IPS DF 4.7 (cell line): ENCODE measurements around the gene CFAP161.

Experiments used
- DNase-seq: peaks from one replicate; pipeline ENCODE4 v3.0.0-alpha.2; 2013; ENCODE audit warnings: low spot score; ENCODE audit errors: extremely low read depth

The CFAP161 gene

DNA sequence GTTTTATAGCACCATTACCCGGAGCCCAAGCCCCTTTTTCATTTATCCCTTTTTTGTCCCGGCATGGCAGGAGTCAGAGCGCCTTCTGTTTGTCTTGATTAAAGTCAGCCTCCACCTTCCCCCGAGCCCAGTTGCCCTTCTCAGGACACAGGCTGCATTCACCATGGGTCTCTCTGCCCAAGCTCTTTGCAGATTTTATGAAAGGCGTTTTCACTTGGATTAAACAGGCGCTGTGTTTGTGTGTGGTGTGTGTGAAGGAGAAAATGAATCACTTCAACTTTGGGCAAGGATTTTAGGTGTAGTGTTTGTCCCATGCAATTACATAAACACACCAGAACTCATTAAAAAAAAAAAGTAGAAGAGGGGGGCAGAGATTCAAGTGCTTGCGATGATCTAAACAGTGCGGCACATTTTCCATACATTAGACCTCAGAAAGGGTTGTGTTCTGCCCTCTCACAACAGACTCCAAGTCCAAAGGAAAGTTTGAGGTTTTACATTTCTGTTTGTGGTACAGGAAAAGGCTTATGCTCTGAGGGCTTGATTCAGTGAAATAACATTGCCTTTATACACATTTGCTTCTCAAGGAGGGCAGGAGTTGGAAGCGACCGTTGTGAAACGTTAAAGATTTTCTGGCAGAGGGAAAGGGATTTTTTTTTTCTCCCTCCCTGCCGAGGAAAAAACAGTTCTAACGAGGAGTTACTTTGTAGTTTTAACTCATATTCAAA, 48.1 kb downstream of the CFAP161 start:
- DNase-seq: no peak

DNA sequence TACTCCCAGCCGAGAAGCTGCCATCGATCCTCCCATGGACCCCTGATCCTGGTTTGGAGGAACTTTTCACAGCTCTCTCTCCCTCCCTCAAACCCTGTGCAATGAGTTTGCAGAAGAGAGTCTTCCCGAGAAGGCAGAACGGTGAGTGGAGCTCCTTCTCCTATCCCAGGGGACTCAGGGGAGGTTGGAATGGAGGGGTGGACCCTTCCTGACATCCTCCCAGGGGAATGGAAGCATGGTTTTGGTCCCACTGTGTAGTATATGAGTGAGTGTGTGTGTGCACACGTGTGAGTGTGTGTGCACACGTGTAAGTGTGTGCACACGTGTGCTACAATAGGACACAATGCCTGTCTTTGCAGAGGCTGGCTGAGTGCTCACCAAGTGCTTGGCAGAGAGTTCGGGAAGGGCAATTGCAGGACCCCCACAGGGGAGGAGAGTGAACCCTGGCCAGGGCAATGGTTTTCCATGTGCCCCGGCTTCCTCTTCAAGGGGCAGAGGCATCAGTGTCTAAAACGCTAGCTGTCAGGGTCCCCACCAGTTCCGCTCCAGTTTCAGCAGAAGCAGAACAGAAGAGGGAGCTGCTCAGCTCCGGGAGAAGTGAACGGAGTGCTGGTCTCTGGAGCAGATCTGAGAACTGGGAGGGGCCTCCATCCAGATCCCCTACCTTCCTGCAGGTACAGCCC, 48.8 kb downstream of the CFAP161 start:
- DNase-seq: no peak

DNA sequence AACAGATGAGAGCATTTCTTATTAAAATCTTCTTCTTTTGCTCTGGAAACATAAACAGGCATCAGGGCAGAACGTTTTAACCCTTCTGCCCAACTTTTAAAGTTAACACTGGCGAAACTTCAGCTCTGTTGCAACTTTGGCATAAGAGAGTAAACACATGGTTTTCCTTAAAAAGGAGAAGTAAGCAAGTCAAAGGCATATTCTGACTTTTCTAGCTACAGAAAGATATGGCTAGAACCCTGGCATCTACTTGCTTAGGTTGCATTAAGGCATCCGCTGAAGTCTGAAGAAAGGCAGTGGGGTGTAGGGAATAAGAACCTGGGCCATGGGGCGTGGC, 49.3 kb downstream of the CFAP161 start:
- DNase-seq: no peak

DNA sequence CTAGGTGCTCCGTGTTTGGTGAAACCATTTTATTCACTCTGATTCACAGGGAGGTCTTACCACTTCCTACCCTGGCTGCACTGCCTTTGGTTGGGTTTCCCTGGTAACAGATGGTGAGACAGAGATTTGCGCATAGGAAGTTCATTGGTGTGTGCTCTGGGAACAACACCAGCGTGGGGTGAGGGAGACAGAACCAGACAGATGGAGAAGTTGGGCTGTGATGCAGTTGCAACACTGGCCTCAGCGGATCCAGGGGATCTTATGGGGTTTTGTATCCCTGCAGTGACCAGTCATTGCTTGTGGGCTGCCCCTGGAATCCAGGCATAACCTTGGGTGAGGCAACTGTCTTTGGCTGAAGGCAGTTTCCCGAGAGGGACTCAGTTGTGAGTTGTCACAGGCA, 50.1 kb downstream of the CFAP161 start:
- DNase-seq: no peak

DNA sequence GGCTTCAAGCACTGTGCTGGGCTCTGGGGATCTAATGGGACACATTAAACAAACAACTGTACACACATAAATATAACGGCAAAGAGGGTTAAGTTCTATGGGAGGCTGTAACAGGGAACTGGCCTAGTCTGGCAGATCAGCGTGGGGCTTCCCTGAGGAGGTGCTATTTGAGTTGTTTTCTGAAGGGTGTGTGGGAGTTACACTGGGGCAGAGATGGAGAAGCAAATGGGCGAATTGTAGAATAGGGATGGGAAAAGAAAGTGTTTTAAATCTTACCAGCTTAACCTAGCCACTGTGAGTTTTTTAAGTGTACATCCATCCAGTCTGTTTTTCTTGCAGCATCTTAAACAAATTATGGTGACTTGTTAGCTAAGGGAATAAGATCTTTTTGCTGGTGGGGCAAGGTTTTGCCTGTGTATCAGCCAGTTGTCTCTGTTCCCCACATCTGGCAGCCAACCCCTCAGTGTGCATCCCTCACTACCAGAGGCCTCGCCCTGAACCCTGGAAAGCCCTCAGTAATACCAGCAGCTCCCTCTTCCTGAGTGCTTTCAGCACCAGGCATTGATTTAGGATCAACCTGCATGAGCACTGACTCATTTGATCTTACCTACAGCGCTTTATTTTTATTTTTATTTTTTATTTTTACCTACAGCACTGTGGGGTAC, 51.7 kb downstream of the CFAP161 start:
- no peak for DNase-seq

DNA sequence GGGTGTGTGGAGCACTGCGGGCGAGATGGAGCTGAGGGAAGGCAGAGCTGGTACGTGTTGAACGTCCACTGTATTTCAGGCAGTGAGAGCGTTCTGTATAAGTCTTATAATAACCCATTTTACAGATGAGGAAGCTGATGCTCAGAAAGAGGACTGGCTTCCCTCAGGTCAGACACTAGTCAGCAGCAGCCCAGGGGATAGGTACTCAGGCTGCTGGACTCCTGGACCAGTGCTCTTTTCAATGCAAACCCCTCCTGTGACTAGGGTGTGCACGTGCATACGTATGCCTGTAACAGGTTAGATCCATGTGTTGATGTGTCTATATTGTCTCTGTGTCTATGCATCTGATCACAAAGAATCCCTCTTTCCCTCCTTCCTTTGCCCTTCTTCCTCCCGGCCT, 54.3 kb downstream of the CFAP161 start:
- no peak for DNase-seq

DNA sequence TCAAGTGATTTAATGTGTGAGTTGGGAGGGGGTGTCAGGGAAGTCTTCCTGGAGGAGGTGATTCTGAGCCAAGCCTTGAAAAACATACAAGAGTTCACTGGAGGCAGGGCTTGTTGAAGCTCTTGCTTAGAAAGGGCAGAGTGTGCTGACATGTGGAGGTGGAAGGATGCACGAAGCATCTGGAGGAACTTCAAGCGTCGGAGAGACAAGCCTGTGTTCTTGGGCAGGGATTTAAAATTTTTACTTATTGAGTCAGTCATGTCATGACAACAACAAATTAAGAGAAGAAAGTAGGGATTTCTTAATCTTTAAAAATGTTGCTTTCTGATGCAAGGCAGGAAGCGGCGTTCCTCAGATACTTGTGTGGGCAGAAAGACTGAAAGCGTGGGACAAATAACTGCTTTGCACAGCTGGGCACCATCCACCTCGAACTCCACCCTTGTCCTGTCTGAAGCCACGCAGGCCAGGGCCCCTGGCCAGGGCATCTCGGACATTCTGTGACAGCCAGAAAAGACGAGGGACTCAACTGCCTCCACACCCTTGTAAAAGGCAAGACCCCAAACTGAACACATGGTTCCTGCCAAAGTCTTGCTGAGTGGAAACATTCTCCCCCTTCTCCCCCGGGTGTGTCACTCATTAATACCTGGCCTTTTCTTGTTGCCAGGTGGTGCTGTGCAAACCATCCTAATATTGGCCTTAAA, 55.7 kb downstream of the CFAP161 start:
- DNase-seq: no peak

DNA sequence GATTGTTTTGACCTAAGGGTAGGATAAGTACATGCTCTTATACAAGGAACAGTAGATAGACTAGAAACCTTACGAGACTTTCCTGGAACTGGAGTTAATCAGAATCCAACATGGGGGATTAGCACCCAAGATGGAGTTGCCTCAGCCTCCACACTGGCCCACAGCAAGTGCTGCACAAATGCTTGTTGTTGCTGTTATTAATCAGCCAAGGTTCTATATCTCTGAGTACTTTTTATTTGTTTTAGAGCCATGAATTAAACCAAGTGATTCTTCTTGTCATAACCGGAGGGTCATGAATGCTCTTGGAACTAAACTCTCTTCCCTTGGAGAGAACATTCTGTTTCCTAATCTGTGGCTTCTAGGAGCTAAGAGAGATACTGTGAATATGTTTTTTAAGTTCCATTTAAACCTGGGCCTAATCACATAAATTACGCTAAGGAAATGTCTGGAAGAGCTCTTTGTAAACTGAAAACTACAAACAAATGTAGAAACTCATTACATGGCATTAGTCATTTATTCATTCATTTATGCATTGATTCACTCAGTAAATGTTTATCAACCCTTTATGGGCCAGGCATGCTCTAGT, 56.9 kb downstream of the CFAP161 start:
- DNase-seq: no peak

DNA sequence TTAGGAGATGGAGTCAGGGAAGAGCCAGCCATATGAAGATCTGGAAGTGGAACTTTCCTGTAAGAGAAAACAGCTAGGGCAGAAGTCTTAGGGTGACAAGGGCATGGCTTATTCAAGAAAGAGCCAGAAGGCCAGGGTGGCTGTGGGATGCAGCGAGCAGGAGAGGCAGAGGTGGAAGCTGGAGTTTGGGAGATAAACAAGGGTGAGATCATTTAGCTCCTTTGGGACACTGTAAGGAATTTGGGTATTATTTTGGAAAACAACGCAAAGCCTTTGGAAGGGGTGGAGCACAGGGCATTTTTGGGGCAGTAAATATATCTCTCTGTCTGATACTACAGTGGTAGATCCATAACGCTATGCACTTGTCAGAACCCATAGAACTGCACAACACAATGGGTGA, 57.6 kb downstream of the CFAP161 start:
- DNase-seq: no peak

DNA sequence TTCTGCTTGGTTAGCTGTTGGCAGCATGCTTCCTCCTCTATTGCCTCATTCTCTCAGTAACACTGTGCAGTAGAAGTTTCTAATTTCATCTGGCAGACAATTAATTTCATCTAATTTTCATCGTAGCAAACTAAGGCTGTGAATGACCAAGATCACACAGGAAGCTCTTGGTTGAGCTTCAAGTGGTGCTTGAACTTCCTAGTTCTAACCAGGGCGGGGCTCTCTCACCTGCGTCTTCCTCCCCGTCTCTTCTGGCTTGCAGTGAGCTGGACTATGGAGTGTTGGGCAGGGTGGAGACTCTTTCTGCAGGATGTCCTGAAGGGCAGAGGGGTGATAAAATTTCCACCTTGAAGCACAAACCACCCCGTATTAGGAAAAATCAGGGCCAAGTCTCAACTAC, 60.7 kb downstream of the CFAP161 start:
- no peak for DNase-seq

DNA sequence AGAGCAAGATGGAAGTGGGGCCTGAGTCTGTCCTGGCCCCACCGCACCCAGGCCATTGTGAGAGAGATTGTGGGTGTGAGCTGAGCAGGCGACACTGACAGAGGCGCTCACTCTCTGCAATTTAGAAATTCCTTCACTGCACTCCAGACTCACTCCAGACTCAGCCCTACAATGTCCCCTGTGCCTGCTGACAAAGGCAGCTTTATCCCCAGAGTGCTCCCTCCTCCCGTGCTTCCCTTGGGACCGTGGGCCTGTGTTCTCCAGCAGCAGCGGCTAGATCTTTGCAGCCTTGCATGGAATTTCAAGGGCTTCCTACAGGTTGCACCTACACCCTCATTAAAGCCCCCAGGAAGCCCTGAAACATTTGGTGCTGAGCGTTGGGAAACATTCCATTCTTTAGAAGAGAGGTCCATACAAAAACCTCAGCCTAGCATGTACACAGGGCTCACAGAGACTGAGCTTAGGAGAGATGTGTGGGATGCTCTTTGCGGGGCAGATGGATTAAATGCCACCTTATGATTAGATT, 61.3 kb downstream of the CFAP161 start:
- no peak for DNase-seq

DNA sequence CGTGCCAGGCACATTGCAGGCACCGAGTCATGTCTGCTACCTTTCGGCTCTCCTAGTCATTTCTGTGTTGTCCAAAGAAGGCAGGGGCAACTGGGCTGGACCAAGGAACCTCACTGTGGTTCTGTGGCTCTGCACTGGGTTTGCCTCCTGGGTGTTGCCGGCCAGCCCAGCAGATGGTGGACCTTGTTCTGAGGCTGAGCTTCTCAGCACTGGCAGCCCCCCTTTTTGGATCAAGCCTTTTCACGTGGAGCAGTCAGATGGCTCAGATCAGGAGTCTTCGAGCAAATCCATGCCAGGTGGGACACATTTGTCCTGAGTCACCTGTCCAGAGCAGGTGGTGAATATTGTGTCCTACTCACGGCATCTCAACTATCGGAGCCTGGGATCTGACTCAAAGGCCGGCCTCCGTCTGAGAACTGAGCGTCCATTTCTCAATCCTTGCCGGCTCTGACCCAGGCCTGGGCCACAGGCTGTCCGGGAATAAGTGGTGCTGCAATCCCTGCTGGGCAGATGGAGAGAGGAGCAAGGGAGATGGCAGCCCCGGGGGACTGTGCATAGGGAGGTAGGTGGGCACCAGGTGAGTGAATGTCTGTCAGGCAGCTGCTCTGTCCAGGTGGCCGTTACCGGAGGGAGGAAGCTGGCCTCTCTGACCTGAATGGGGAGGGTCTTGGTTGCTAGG, 62.6 kb downstream of the CFAP161 start, which contains the start of gene IL16:
Gene IL16 (plus strand): TSS at position 304 of the 679 bp plus-strand sequence. CDS start 28,521 bp downstream, outside the sequence.
- DNase-seq: no peak

DNA sequence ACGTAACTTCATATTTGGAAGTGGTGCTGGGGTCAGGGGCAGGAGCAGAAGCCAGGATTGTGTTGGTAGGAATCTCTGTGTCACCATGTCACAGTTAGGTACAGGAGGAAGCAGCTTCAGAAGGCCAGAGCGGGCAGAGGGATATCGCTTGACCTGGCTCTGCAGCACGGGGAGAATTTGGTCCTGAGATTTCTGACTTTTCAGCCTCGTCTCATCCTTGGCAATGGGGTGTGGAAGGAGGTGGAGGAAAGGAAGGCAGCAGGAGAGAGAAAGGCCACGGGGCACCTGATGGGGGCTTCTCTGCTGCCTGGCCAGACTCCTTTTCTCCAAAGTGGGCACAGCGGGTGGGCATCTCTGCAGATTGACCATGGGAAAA, 63.2 kb downstream of the CFAP161 start:
- no peak for DNase-seq

DNA sequence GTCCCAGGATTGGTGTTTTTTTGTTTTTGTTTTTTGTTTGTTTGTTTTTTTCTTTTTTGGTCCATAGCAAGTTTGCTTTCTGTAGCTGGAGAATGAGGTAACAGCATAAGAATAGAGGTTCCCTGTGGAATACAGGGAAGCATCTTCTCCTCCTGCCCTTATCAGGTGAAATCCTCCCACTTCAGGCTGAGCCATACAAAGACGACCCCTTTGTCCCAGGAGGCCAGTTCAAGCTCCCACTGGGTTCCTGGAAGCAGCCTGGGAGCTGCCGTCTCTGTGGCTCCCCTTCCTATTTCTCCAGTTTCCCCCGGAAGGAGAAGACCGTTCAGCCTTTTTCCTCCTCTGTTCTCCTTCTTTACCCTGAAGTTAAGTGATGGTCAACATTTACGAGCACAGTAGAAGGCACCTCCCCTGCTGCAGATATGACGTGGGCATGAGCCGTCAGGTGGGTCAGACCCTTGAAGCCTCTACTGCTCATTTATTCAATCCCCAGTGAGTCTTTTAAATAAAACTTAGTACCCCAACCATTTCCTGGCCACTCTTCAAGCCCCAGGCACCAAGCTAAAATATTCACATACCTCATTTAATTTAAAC, 63.7 kb downstream of the CFAP161 start:
- no peak for DNase-seq
